GM19238 (cell line): Measurements from ENCODE around the gene ASPG.

Source experiments
- DNase-seq: peaks from one replicate; pipeline ENCODE4 v3.0.0; 2011; ENCODE audit warnings: low spot score; ENCODE audit not compliant: insufficient read length

The ASPG gene

GRCh38 chr14:104135904-104136471 lies 50.5 kb downstream of the ASPG start:
- no peak for DNase-seq

DNA sequence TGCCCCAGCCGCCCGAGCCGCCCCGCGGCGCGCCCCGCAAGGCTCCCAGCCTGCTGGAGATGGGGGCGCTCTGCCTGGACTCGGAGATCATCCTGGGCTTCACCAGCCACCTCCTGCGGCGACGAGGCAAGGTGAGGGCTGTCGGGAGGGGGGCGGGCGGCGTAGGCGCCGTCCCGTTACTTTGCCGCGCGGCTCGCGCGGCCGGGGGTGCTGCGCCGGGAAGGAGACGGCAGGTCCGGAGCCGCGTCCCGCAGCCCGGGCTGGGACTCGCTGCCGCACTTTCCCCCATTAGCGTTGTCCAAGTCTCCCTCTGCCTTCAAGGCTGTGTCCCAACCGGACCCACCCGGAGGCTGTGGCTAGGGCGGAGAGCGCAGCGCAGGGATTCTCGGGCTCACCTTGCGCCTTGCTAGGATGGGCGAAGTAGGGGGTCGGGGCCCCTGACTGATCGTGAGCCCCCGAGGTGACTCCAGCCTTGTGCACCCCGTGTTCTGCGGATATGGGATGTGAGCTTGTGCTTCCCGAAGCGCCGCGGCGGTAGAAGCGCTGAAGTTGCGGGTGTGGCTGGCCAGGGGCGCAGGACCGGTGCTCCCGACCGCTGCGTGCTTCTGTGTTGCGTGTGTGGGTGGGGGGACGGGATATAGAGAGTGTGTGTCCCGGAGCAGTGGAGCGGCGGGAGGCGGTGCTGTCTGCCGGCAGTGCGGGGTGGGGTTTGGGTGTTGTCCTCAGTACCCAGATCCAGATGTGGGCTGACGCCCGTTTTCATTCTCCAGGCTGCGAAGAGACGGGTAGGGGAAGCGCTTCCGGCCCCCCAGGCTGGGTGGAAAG lies 51.2 kb downstream of the ASPG start:
- DNase-seq: no peak

GRCh38 chr14:104137297-104138097 lies 52.0 kb downstream of the ASPG start:
- peak; percentile 85 for DNase-seq

GRCh38 chr14:104138098-104138717 lies 52.7 kb downstream of the ASPG start, which contains the start of gene KIF26A:
Gene KIF26A, plus strand, starts transcription at chr14:104138587. Its CDS starts 136 bp downstream, at chr14:104138723.
- no peak for DNase-seq

GRCh38 chr14:104138718-104139459 lies 53.4 kb downstream of the ASPG start:
- no peak for DNase-seq

- no peak for DNase-seq
Measured at GRCh38 chr14:104139460-104140212, 54.1 kb downstream of the ASPG start.

GRCh38 chr14:104140213-104140462 lies 54.6 kb downstream of the ASPG start:
- no peak for DNase-seq

DNA sequence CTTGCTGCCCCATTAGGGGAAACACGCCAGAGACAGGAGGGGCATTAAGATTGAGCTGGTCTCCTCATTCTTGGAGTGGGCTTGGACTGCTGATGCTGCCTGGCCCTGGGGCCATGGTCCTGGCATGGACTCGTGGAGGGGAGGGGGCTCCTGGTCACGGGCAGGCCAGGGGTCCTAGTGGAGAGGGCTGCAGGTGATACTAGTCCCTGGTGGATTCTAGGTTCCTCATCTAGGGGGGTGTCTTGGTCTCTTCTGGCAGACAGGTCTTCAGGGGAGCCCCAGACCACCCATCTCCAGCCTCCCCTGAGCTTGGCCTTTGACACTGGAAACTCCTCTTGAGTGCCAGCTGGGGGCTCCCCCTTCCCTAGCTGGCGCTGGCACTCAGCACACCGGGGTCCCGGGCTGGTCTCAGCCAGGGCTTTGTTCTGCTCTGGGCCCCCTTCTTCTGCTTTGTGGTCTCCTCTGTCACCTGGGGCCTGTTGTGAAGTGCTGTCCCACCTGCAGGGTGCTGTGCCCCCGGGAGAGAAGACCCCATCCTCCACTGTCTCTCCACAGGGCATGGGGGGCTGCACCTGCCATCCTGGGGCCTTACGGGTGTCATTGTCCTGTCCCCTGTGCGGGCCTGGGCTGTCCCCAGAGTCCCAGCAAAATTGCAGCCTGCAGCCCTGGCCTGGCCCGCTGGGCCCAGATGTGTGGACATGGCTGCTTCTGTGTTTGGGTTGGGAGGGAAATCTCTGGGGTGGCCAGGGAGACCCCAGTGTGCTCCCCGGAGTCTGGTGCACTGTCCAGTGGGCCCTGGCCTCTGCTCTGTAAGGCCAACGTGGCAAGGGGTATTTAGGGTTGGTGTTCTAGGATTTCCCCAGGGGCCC lies 55.2 kb downstream of the ASPG start:
- no peak for DNase-seq

- no peak for DNase-seq
Measured at GRCh38 chr14:104141621-104142091, 56.2 kb downstream of the ASPG start.

GRCh38 chr14:104142136-104142945 lies 56.8 kb downstream of the ASPG start:
- no peak for DNase-seq

DNA sequence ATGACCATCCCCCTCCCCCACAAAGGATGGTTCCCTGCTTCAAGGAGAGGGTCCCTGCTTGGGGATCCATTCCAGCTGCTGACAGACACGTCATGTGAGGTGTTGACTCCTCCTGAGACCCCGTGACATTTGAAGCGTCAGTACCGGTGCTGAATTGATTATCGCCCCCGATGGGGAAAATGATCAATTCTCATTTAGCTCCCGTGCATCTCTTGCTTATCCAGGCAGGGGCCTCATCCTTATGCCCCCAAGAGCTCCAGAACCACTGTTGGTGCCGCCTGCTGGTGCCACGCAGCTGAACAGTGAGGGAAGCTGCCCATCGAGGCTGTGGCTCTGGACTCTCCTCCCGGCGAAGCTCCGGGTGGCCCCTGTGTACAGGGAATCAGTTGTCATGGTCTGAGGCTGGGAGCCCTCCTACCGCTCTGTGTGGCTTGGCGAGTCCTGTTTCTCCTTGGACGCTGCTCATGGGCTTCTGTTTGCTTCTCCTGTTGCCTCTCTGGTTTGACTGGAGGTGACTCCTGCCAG lies 57.5 kb downstream of the ASPG start:
- DNase-seq: no peak

DNA sequence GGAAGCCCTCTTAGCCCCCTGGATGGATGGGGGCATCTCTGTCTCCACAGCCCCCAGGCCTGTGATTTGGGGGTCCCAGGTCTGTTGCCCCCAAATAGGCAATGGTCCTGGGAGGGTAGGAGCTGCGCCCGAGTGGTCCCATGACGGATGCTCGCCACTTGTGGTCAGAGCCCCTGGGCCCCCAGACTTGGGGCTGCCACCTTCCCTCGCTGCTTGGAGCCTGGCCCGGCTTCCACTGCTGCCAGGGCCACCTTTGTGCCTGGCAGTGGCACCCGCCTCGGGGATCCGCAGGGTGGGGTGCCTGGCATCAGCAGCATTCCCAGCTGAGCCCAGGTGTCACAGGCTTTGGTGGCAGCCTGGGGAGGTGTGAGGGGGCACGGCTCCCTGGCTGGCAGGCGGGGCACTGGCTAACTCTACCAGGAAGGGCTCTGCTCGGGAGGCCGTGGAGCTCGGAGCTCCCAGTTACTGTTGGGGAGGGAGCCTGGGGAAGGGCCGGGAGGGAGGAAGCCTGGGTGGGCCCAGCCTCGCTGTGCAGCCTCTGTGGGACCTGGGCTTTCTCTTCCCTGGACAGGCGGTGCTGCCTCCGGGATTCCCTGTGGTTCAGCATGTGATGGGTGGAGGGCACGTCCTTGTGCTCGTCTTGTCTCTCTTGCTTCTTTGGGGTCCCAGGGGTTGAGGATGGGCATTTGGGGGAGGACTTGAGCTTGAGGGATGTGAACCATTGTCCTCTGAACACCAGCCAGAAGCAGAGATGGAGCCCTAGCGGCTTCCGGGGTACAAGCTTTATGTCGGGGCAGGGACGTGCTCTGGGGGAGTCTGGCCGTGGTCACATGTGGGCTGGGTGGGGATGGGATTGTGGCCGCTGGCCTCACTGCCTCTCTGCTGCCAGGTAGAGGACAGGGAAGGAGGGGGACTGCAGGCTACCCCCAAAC lies 58.3 kb downstream of the ASPG start:
- DNase-seq: no peak

DNA sequence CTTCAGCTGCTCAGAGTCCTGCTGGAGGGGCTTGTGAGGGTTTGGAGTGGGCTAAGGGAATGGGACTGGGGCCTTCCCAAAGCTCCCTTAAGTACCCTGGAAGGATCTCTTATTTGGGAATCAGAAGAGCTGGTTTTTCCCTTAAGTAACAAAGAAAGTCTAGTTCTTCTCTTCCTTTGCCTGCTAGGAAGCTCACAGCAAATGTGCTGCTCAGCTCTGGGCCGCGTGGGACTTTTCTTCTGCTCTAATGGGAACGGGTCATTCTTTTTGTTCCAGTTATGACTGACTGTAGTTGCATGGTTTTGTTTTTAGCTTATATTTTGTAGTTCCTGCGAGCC lies 58.9 kb downstream of the ASPG start:
- no peak for DNase-seq

DNA sequence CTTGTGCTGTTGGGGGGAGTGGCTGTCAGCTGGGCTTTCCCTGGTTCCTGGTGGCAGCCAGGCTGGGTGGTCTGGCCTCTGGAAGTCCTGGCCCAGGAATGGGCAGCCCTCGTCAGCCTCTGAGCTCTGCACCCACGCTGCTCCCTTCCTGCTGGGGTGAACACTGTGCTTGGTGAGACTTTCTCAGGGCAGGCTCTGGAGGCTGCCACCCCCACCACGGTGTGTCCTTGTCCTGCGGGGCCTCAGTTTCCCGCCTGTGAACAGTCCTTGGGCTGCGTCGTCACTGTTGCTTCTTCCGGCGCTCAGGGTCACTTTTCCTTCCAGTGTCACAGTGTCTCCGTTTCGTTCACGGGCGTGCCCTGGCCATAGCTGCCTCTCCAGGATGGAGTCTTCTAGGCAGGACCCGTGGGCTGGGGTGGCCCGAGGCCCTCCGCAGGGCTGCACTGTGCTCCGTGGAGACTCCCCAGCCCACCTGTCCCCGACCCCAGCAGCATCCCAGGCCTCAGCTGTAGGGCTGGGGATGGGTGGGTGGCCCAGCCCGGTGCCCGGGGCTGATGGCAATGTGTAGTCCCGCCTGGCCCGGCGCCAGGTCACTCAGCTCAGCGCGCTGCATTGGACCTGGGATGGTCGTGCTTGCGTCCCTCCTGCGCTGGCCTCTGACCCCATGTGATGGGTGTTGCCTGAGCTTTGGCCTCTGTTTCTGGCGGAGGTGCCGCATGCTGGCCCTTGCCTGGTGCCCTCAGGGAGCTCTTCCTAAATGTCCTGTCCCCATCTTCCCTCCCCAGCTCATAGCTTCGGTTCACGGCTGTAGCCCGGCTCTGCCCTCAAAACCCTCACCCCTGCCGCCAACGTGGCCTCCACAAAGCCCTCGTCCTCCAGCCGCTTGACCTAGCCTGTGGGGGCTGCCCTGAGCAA lies 59.7 kb downstream of the ASPG start:
- DNase-seq: no peak

GRCh38 chr14:104145826-104146601 lies 60.5 kb downstream of the ASPG start:
- no peak for DNase-seq
